ENCODE data around the gene EPC2. TPM values are rescaled to one million over a fixed set of nuclear protein-coding genes. Genes with fewer than 3 reads are reported as not detected.

The EPC2 gene
- polyA plus RNA-seq, 1 donor, result 27.9 TPM

- peak; percentile 13 to 26 for DNase-seq
- Histone ChIP-seq H3K36me3 (ENCODE audit: control insufficient read depth, insufficient read depth, low read length) (no peaks in the 10 kb centered on the region), H3K9me3 (ENCODE audit: control insufficient read depth, low read depth, low read length) (no peaks in the 10 kb centered on the region), H3K27me3 (ENCODE audit: control insufficient read depth, insufficient read depth, low read length) (no peaks in the 10 kb centered on the region), H3K27ac (ENCODE audit: low read length) (no peak overlapping the region), H3K4me1 (ENCODE audit: control insufficient read depth, insufficient read depth, low read length) (peaks cover 8% of the 10 kb centered on the region), H3K4me3 (ENCODE audit: low read length) (no peak overlapping the region)
- no CpG with 5 or more reads among the region's 6 CpGs for WGBS (ENCODE audit: insufficient coverage, low lambda C conversion rate)
Measured at GRCh38 chr2:148614322-148615049, 30.1 kb upstream of the EPC2 start.

- no CpG with 5 or more reads among the region's 3 CpGs for WGBS (ENCODE audit: insufficient coverage, low lambda C conversion rate)
- H3K36me3 ChIP-seq (ENCODE audit: control insufficient read depth, insufficient read depth, low read length), result no peaks in the 10 kb centered on the region
- peak in 1 of 2 donors; percentile 9 for DNase-seq
- no peaks in the 10 kb centered on the region for H3K9me3 ChIP-seq (ENCODE audit: control insufficient read depth, low read depth, low read length)
- no peak overlapping the region for H3K27ac ChIP-seq (ENCODE audit: low read length)
- no peaks in the 10 kb centered on the region for H3K27me3 ChIP-seq (ENCODE audit: control insufficient read depth, insufficient read depth, low read length)
- no peak overlapping the region for H3K4me3 ChIP-seq (ENCODE audit: low read length)
- peaks cover 8% of the 10 kb centered on the region for H3K4me1 ChIP-seq (ENCODE audit: control insufficient read depth, insufficient read depth, low read length)
Measured at GRCh38 chr2:148615381-148615841, 29.1 kb upstream of the EPC2 start.

GRCh38 chr2:148616662-148617061, 27.9 kb upstream of the EPC2 start:
- DNase-seq, result no peak
- Histone ChIP-seq H3K4me1 (ENCODE audit: control insufficient read depth, insufficient read depth, low read length) (peaks cover 8% of the 10 kb centered on the region), H3K4me3 (ENCODE audit: low read length) (no peak overlapping the region), H3K27ac (ENCODE audit: low read length) (no peak overlapping the region), H3K27me3 (ENCODE audit: control insufficient read depth, insufficient read depth, low read length) (no peaks in the 10 kb centered on the region), H3K36me3 (ENCODE audit: control insufficient read depth, insufficient read depth, low read length) (no peaks in the 10 kb centered on the region), H3K9me3 (ENCODE audit: control insufficient read depth, low read depth, low read length) (no peaks in the 10 kb centered on the region)

- DNase-seq, result no peak
- WGBS (ENCODE audit: insufficient coverage, low lambda C conversion rate), result no CpG with 5 or more reads among the region's 5 CpGs
- H3K27me3 ChIP-seq (ENCODE audit: control insufficient read depth, insufficient read depth, low read length), result no peaks in the 10 kb centered on the region
- no peaks in the 10 kb centered on the region for H3K9me3 ChIP-seq (ENCODE audit: control insufficient read depth, low read depth, low read length)
- H3K27ac ChIP-seq (ENCODE audit: low read length), result no peak overlapping the region
- peaks cover 8% of the 10 kb centered on the region for H3K4me1 ChIP-seq (ENCODE audit: control insufficient read depth, insufficient read depth, low read length)
- H3K4me3 ChIP-seq (ENCODE audit: low read length), result no peak overlapping the region
- H3K36me3 ChIP-seq (ENCODE audit: control insufficient read depth, insufficient read depth, low read length), result no peaks in the 10 kb centered on the region
Measured at GRCh38 chr2:148617219-148617618, 27.3 kb upstream of the EPC2 start.

GRCh38 chr2:148619560-148620195, 24.9 kb upstream of the EPC2 start:
- no peak for DNase-seq
- H3K4me3 ChIP-seq (ENCODE audit: low read length), result no peak overlapping the region
- H3K4me1 ChIP-seq (ENCODE audit: control insufficient read depth, insufficient read depth, low read length), result peaks cover 3% of the 10 kb centered on the region
- no peaks in the 10 kb centered on the region for H3K9me3 ChIP-seq (ENCODE audit: control insufficient read depth, low read depth, low read length)
- no peaks in the 10 kb centered on the region for H3K36me3 ChIP-seq (ENCODE audit: control insufficient read depth, insufficient read depth, low read length)
- no CpG with 5 or more reads among the region's 4 CpGs for WGBS (ENCODE audit: insufficient coverage, low lambda C conversion rate)
- no peaks in the 10 kb centered on the region for H3K27me3 ChIP-seq (ENCODE audit: control insufficient read depth, insufficient read depth, low read length)
- no peak overlapping the region for H3K27ac ChIP-seq (ENCODE audit: low read length)

GRCh38 chr2:148622366-148622765, 22.2 kb upstream of the EPC2 start:
- H3K4me1 ChIP-seq (ENCODE audit: control insufficient read depth, insufficient read depth, low read length), result no peaks in the 10 kb centered on the region
- no peaks in the 10 kb centered on the region for H3K27me3 ChIP-seq (ENCODE audit: control insufficient read depth, insufficient read depth, low read length)
- no peak overlapping the region for H3K4me3 ChIP-seq (ENCODE audit: low read length)
- DNase-seq, result no peak
- no peak overlapping the region for H3K27ac ChIP-seq (ENCODE audit: low read length)
- WGBS (ENCODE audit: insufficient coverage, low lambda C conversion rate), result 100% methylated on average over 1 of the region's 3 CpGs
- no peaks in the 10 kb centered on the region for H3K9me3 ChIP-seq (ENCODE audit: control insufficient read depth, low read depth, low read length)
- H3K36me3 ChIP-seq (ENCODE audit: control insufficient read depth, insufficient read depth, low read length), result no peaks in the 10 kb centered on the region

- Histone ChIP-seq H3K36me3 (ENCODE audit: control insufficient read depth, insufficient read depth, low read length) (no peaks in the 10 kb centered on the region), H3K4me3 (ENCODE audit: low read length) (no peak overlapping the region), H3K27me3 (ENCODE audit: control insufficient read depth, insufficient read depth, low read length) (no peaks in the 10 kb centered on the region), H3K27ac (ENCODE audit: low read length) (no peak overlapping the region), H3K4me1 (ENCODE audit: control insufficient read depth, insufficient read depth, low read length) (no peaks in the 10 kb centered on the region), H3K9me3 (ENCODE audit: control insufficient read depth, low read depth, low read length) (no peaks in the 10 kb centered on the region)
- DNase-seq, result no peak
Measured at GRCh38 chr2:148623086-148623485, 21.5 kb upstream of the EPC2 start.

- H3K27me3 ChIP-seq (ENCODE audit: control insufficient read depth, insufficient read depth, low read length), result no peaks in the 10 kb centered on the region
- no peak overlapping the region for H3K27ac ChIP-seq (ENCODE audit: low read length)
- H3K4me3 ChIP-seq (ENCODE audit: low read length), result no peak overlapping the region
- no peaks in the 10 kb centered on the region for H3K36me3 ChIP-seq (ENCODE audit: control insufficient read depth, insufficient read depth, low read length)
- no peaks in the 10 kb centered on the region for H3K9me3 ChIP-seq (ENCODE audit: control insufficient read depth, low read depth, low read length)
- DNase-seq, result no peak
- no peaks in the 10 kb centered on the region for H3K4me1 ChIP-seq (ENCODE audit: control insufficient read depth, insufficient read depth, low read length)
Measured at GRCh38 chr2:148627224-148627623, 17.3 kb upstream of the EPC2 start.

GRCh38 chr2:148634749-148635148, 9.8 kb upstream of the EPC2 start:
- no peak overlapping the region for H3K4me3 ChIP-seq (ENCODE audit: low read length)
- no peak for DNase-seq
- WGBS (ENCODE audit: insufficient coverage, low lambda C conversion rate), result no CpG with 5 or more reads among the region's 2 CpGs
- no peaks in the 10 kb centered on the region for H3K36me3 ChIP-seq (ENCODE audit: control insufficient read depth, insufficient read depth, low read length)
- no peaks in the 10 kb centered on the region for H3K9me3 ChIP-seq (ENCODE audit: control insufficient read depth, low read depth, low read length)
- no peak overlapping the region for H3K27ac ChIP-seq (ENCODE audit: low read length)
- no peaks in the 10 kb centered on the region for H3K27me3 ChIP-seq (ENCODE audit: control insufficient read depth, insufficient read depth, low read length)
- no peaks in the 10 kb centered on the region for H3K4me1 ChIP-seq (ENCODE audit: control insufficient read depth, insufficient read depth, low read length)

- no CpG with 5 or more reads among the region's 5 CpGs for WGBS (ENCODE audit: insufficient coverage, low lambda C conversion rate)
- H3K27me3 ChIP-seq (ENCODE audit: control insufficient read depth, insufficient read depth, low read length), result peaks cover 6% of the 10 kb centered on the region
- H3K36me3 ChIP-seq (ENCODE audit: control insufficient read depth, insufficient read depth, low read length), result no peaks in the 10 kb centered on the region
- H3K4me3 ChIP-seq (ENCODE audit: low read length), result no peak overlapping the region
- no peak overlapping the region for H3K27ac ChIP-seq (ENCODE audit: low read length)
- DNase-seq, result no peak
- H3K4me1 ChIP-seq (ENCODE audit: control insufficient read depth, insufficient read depth, low read length), result no peaks in the 10 kb centered on the region
- H3K9me3 ChIP-seq (ENCODE audit: control insufficient read depth, low read depth, low read length), result no peaks in the 10 kb centered on the region
Measured at GRCh38 chr2:148638543-148638942, 6.0 kb upstream of the EPC2 start.

GRCh38 chr2:148640767-148641166, 3.8 kb upstream of the EPC2 start:
- peaks cover 8% of the 10 kb centered on the region for H3K27me3 ChIP-seq (ENCODE audit: control insufficient read depth, insufficient read depth, low read length)
- no peak for DNase-seq
- no CpG with 5 or more reads among the region's 5 CpGs for WGBS (ENCODE audit: insufficient coverage, low lambda C conversion rate)

More at GRCh38 chr2:148640767-148641166, 3.8 kb upstream of the EPC2 start:
- no peaks in the 10 kb centered on the region for H3K36me3 ChIP-seq (ENCODE audit: control insufficient read depth, insufficient read depth, low read length)
- no peak overlapping the region for H3K27ac ChIP-seq (ENCODE audit: low read length)
- no peak overlapping the region for H3K4me3 ChIP-seq (ENCODE audit: low read length)
- H3K9me3 ChIP-seq (ENCODE audit: control insufficient read depth, low read depth, low read length), result no peaks in the 10 kb centered on the region
- peaks cover 2% of the 10 kb centered on the region for H3K4me1 ChIP-seq (ENCODE audit: control insufficient read depth, insufficient read depth, low read length)
